Ovary (tissue), 9 donors: ENCODE data around the gene BPI. TPM values are rescaled to one million over a fixed set of nuclear protein-coding genes. Genes with fewer than 3 reads are reported as not detected.

Experiments
- DNase-seq, 5 donors: peaks; one replicate each; pipeline ENCODE4 v3.0.0-alpha.2; 2019 to 2020
- H3K27ac ChIP-seq, 2 donors: fragments of 200-600 bp; one replicate each; pipeline versions ENCODE4 v1.5.1 to v1.8.0; 2019 to 2022
- H3K27me3 ChIP-seq: fragments of 200-600 bp; one replicate; pipeline ENCODE4 v1.8.0; 2022
- H3K36me3 ChIP-seq: fragments of 200-600 bp; sonication (generic); one replicate; pipeline ENCODE4 v1.5.1; 2019
- H3K4me1 ChIP-seq: one replicate; pipeline ENCODE4 v1.8.1; 2013; ENCODE audit warnings: mild to moderate bottlenecking, moderate library complexity; ENCODE audit not compliant: insufficient read depth
- H3K4me3 ChIP-seq: fragments of 200-600 bp; sonication (generic); one replicate; pipeline ENCODE4 v1.5.1; 2017
- H3K9me3 ChIP-seq, 2 donors: fragments of 200-600 bp in 1 of 2; sonication (generic) in 1 of 2; one replicate each; pipeline versions ENCODE4 v1.5.1 to v1.8.1; 2013 to 2019; ENCODE audit warnings: mild to moderate bottlenecking in 1 of 2, moderate library complexity in 1 of 2
- CTCF ChIP-seq, 3 donors: fragments of 450-650 bp in 2 of 3; fragments of 200-600 bp in 1 of 3; IDR thresholded peaks; one replicate each; pipeline versions ENCODE4 v1.5.1 to v1.8.0; 2016 to 2022; ENCODE audit warnings: antibody characterized with exemption in 3 of 3, mild to moderate bottlenecking in 1 of 3
- EP300 ChIP-seq: sonication (generic); formaldehyde crosslinking; IDR thresholded peaks from one replicate; pipeline ENCODE4 v1.6.1; 2017; ENCODE audit warnings: antibody characterized with exemption
- POLR2A ChIP-seq: fragments of 450-650 bp; IDR thresholded peaks from one replicate; pipeline ENCODE4 v1.6.1; 2017; ENCODE audit warnings: antibody characterized with exemption, mild to moderate bottlenecking, moderate library complexity
- WGBS, 3 donors: extraction: QIAGEN DNeasy Blood & Tissue Kit in 1 of 3; methylation state at CpG; one replicate each; pipeline versions ENCODE4 v1.1.5 to v1.1.7; 2013 to 2017; 5-methylcytosine and 5-hydroxymethylcytosine counted together
- intact Hi-C, 4 donors: fragments of 100-400 bp; cut with DNase I; formaldehyde crosslinking; loops; one replicate each; pipeline versions ENCODE4 v1.11.0 to v1.15.1; 2022 to 2023
- polyA plus RNA-seq, 2 donors: library from polyadenylated mRNA; stranded (reverse); fragments of 200-250 nt in 1 of 2; fragments of 350-450 nt in 1 of 2; fragmentation: Illumina TruSeq in 1 of 2; extraction: RNeasy Lipid Tissue Mini Kit (QIAGEN cat#74804) in 1 of 2; gene quantifications; one replicate each; pipeline ENCODE4 v1.2.3, GENCODE V29; 2013 to 2014
- total RNA-seq, 7 donors: library from RNA; depleted of rRNA in 2 of 7; stranded (reverse); fragments of >200 nt in 2 of 7; fragmentation: NEBNext Ultra II Directional in 3 of 7; extraction: Animal tissue kit (Norgen Biotek cat#: 25700) in 3 of 7; gene quantifications; one replicate each; pipeline versions ENCODE4 v1.1.0 to v1.2.4, GENCODE V29; 2016 to 2023
- donor health status: DM: no; HTN: no; CAD: no; lungs with moderate emphysema.
- donor health status: DM: no; HTN: no; CAD: no.
- donor health status: Bipolar disorder and iron deficiency.
- donor health status: DM: yes; HTN: yes; CAD: no.
- donor health status: DM: no; HTN: no; CAD: no.
- donor health status: DM: yes; HTN: yes; CAD: no.

The BPI gene
- total and polyA plus RNA-seq, 9 donors, result 0.43 to 2.9 (median 1.1) TPM; not detected in 1

GRCh38 chr20:38284893-38285444 lies 19.0 kb upstream of the BPI start:
- no peaks in the 10 kb centered on the region for H3K27me3 ChIP-seq
- TF ChIP-seq POLR2A (no peak), CTCF (IDR thresholded peaks at IDR 0.05) (no peak), EP300 (no peak)
- DNase-seq, result no peak
- H3K36me3 ChIP-seq, result no peaks in the 10 kb centered on the region
- H3K27ac ChIP-seq, result no peak overlapping the region
- intact Hi-C loops, result no loop called here
- peaks cover 6% of the 10 kb centered on the region for H3K4me1 ChIP-seq
- H3K9me3 ChIP-seq, result no peaks in the 10 kb centered on the region
- WGBS, 3 donors, result 97 to 100% (median 99%) methylated on average over 5 of the region's 5 CpGs
- H3K4me3 ChIP-seq, result no peak overlapping the region

GRCh38 chr20:38286586-38287531 lies 17.1 kb upstream of the BPI start:
- Histone ChIP-seq H3K36me3 (no peaks in the 10 kb centered on the region), H3K9me3 (no peaks in the 10 kb centered on the region), H3K27ac (peak overlapping the region in 1 of 2 donors; percentile 42), H3K4me1 (peaks cover 6% of the 10 kb centered on the region), H3K27me3 (no peaks in the 10 kb centered on the region), H3K4me3 (no peak overlapping the region)
- intact Hi-C loops, result no loop called here
- WGBS, 3 donors, result 30 to 33% (median 32%) methylated on average over 16 of the region's 16 CpGs
- DNase-seq, result peak in 1 of 5 donors; percentile 46
- no peak for TF ChIP-seq CTCF (IDR thresholded peaks at IDR 0.05)
- no peak for TF ChIP-seq POLR2A
- TF ChIP-seq EP300, result no peak

DNA sequence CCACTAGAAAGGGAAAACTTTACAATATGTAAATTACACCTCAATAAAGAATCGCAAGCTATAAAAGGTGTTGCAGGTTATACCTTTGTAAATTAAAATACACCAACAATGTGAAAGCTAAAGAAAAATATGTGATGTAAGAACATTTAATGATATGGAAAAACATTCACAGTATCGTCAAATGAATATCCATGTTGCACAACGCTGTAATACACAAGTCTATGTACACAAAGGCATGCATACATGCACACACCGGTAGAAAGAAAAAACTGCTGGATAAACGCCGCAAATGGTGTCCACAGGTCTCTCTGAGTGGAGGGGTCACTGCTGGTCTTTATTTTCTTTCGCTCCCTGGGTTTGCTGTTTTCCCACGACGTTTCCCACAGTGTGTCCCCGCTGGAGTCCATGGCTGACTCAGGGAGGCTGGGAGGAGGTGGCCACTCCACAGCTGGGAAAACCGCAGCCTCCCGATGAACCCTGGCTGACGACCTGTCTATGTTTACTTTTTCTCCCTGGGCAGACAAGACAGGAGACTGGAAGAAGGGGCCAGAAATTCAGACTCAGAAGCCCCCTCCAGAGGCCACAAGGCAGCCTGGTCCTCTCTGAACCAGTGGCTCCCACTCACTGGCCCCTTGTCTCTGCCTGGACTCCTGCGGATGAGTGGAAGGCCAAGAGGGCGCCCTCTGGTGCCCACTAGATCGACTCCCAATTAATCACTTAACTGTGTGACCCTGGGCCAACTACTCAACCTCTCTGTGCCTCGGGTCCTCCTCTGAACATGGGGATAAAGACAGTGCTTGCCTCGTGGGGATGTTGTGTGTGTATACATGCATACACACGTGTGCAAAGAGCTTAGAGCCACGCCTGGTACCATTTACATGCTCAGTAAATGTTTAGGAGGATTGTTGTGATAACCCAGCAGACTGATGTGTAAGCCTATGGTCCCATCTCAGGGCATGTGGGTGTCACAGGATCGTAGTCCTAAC lies 12.8 kb upstream of the BPI start:
- intact Hi-C loops, result no loop called here
- peaks cover 6% of the 10 kb centered on the region for H3K4me1 ChIP-seq
- H3K9me3 ChIP-seq, result no peaks in the 10 kb centered on the region
- 33 to 41% (median 36%) methylated on average over 21 of the region's 21 CpGs for WGBS, 3 donors
- no peak for DNase-seq
- no peak overlapping the region for H3K4me3 ChIP-seq
- no peaks in the 10 kb centered on the region for H3K36me3 ChIP-seq
- H3K27me3 ChIP-seq, result no peaks in the 10 kb centered on the region
- no peak for TF ChIP-seq EP300
- no peak for TF ChIP-seq CTCF (IDR thresholded peaks at IDR 0.05)
- TF ChIP-seq POLR2A, result no peak
- no peak overlapping the region for H3K27ac ChIP-seq

- no peaks in the 10 kb centered on the region for H3K27me3 ChIP-seq
- H3K36me3 ChIP-seq, result no peaks in the 10 kb centered on the region
- no peaks in the 10 kb centered on the region for H3K9me3 ChIP-seq
- no peak overlapping the region for H3K4me3 ChIP-seq
- peaks cover 5% of the 10 kb centered on the region for H3K4me1 ChIP-seq
- TF ChIP-seq POLR2A (no peak), CTCF (IDR thresholded peaks at IDR 0.05) (no peak), EP300 (no peak)
- no peak overlapping the region for H3K27ac ChIP-seq
- 52 to 86% (median 82%) methylated on average over 3 of the region's 3 CpGs for WGBS, 3 donors
- intact Hi-C loops, result no loop called here
- DNase-seq, result no peak
Observed at GRCh38 chr20:38291966-38292365, 12.0 kb upstream of the BPI start.
